Measurements from ENCODE around the gene ZNF385B. TPM values are rescaled to one million over a fixed set of nuclear protein-coding genes. Genes with fewer than 3 reads are reported as not detected.
"Not testable (repeated sequence)": the region's sequence is repeated elsewhere in the genome, so short reads cannot be mapped to it uniquely, and the experiment has no call there.

Gene ZNF385B
- total RNA-seq, 2 donors from 2014 or later = 5.3 to 18.1 TPM

DNA sequence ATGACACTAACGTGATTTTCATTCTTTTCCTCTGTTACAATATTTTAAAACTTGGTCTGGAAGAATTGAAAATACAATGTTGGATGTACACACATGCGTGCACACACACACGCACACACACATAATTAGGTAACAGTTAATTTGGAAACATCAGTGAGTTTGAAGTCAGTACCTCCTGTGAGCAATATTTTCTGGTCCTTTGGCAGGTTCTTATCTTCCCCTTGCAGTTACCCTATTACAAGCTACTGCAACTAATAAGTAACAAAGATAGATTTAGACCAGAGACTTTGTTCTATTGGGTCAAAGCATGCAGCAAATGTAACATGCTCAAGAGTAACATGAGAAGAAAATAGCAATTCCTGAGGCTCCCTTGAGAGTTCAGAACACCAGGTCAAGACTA, 73.3 kb downstream of the ZNF385B start:
- H3K27ac ChIP-seq (ENCODE audit: low read depth, low read length) = no peak overlapping the region
- TF ChIP-seq, protein P1, sequence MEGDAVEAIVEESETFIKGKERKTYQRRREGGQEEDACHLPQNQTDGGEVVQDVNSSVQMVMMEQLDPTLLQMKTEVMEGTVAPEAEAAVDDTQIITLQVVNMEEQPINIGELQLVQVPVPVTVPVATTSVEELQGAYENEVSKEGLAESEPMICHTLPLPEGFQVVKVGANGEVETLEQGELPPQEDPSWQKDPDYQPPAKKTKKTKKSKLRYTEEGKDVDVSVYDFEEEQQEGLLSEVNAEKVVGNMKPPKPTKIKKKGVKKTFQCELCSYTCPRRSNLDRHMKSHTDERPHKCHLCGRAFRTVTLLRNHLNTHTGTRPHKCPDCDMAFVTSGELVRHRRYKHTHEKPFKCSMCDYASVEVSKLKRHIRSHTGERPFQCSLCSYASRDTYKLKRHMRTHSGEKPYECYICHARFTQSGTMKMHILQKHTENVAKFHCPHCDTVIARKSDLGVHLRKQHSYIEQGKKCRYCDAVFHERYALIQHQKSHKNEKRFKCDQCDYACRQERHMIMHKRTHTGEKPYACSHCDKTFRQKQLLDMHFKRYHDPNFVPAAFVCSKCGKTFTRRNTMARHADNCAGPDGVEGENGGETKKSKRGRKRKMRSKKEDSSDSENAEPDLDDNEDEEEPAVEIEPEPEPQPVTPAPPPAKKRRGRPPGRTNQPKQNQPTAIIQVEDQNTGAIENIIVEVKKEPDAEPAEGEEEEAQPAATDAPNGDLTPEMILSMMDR (conservative IDR thresholded peaks at IDR 0.05) = no peak
- no peak overlapping the region for H3K4me3 ChIP-seq (ENCODE audit: low read length)
- Mint-ChIP-seq H3K4me1 (peaks cover 3% of the 10 kb centered on the region), H3K27ac (no peak overlapping the region), H3K9me3 (no peaks in the 10 kb centered on the region), H3K36me3 (ENCODE audit: low read depth) (no peaks in the 10 kb centered on the region), H3K27me3 (ENCODE audit: insufficient read depth) (no peaks in the 10 kb centered on the region), H3K4me3 (no peak overlapping the region)
- H3K36me3 ChIP-seq (ENCODE audit: control insufficient read depth, insufficient read depth, low read length) = no peaks in the 10 kb centered on the region
- peaks cover 7% of the 10 kb centered on the region for H3K9me3 ChIP-seq (ENCODE audit: control insufficient read depth, low read length)
- no peaks in the 10 kb centered on the region for H3K27me3 ChIP-seq (ENCODE audit: control insufficient read depth, insufficient read depth, low read length, poor library complexity, severe bottlenecking)
- no peak overlapping the region for H3K9ac ChIP-seq (ENCODE audit: extremely low read depth, low read length, poor library complexity, severe bottlenecking)
- DNase-seq = no peak
- 92 to 100% methylated on average over 1 to 3 of the region's 3 CpGs for WGBS, 2 experiments (ENCODE audit: insufficient coverage in 1 of 2, insufficient read length in 1 of 2)
- no peaks in the 10 kb centered on the region for H3K4me1 ChIP-seq (ENCODE audit: control insufficient read depth, insufficient read depth, low read length)

DNA sequence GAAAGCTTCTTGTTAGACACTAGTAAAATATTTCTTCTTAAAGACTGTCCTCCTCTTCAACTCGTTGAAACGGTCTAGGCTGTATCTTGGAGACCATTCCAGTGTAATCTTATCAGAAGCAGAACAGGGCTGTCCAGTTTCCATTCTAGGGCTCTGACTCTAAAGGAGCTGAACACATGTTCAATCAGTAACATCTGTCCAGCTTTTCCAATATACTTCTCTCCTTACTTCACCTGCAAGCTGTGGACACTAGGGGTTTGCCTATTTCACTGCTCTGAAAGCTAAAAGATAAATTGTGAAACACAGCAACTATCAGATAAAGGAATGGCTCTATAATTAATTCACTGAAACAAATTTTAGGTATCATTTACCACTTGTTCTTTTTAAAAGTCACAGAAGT, 73.8 kb downstream of the ZNF385B start:
- TF ChIP-seq, protein P1 (conservative IDR thresholded peaks at IDR 0.05) = peak; percentile 21
- H3K36me3 Mint-ChIP-seq (ENCODE audit: low read depth) = no peaks in the 10 kb centered on the region
- no peaks in the 10 kb centered on the region for H3K9me3 Mint-ChIP-seq
- H3K4me3 Mint-ChIP-seq = no peak overlapping the region
- DNase-seq = no peak
- Histone ChIP-seq H3K4me3 (ENCODE audit: low read length) (no peak overlapping the region), H3K9me3 (ENCODE audit: control insufficient read depth, low read length) (peaks cover 7% of the 10 kb centered on the region), H3K4me1 (ENCODE audit: control insufficient read depth, insufficient read depth, low read length) (no peaks in the 10 kb centered on the region), H3K27ac (ENCODE audit: low read depth, low read length) (no peak overlapping the region), H3K9ac (ENCODE audit: extremely low read depth, low read length, poor library complexity, severe bottlenecking) (no peak overlapping the region), H3K27me3 (ENCODE audit: control insufficient read depth, insufficient read depth, low read length, poor library complexity, severe bottlenecking) (no peaks in the 10 kb centered on the region), H3K36me3 (ENCODE audit: control insufficient read depth, insufficient read depth, low read length) (no peaks in the 10 kb centered on the region)
- 90 to 94% methylated on average over 2 of the region's 2 CpGs for WGBS, 2 experiments (ENCODE audit: insufficient coverage in 1 of 2, insufficient read length in 1 of 2)
- H3K27ac Mint-ChIP-seq = no peak overlapping the region
- H3K4me1 Mint-ChIP-seq = no peaks in the 10 kb centered on the region
- H3K27me3 Mint-ChIP-seq (ENCODE audit: insufficient read depth) = no peaks in the 10 kb centered on the region

DNA sequence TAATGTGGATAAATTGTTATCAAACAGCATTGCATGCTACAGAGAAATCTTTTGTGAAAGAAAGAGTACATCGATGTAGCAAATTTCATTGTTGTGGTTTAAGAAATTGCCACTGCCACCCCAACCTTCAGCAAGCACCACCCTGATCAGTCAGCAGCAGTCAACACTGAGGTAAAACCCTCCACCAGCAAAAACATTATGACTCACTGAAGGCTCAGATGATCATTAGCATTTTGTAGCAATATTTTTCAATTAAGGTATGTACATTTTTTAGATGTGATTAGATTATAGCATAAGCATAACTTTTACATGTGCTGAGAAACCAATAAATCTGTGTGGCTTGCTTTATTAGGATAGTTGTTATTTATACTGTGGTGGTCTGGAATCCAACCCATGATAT, 75.5 kb downstream of the ZNF385B start:
- H3K27ac Mint-ChIP-seq = no peak overlapping the region
- no peaks in the 10 kb centered on the region for H3K9me3 Mint-ChIP-seq
- no peaks in the 10 kb centered on the region for H3K4me1 ChIP-seq (ENCODE audit: control insufficient read depth, insufficient read depth, low read length)
- 100% methylated on average over 1 of the region's 1 CpG; no CpG with 5 or more reads in 1 of the 2 experiments for WGBS, 2 experiments (ENCODE audit: insufficient coverage in 1 of 2, insufficient read length in 1 of 2)
- H3K27ac ChIP-seq (ENCODE audit: low read depth, low read length) = no peak overlapping the region
- H3K36me3 Mint-ChIP-seq (ENCODE audit: low read depth) = no peaks in the 10 kb centered on the region
- TF ChIP-seq, protein P1 (conservative IDR thresholded peaks at IDR 0.05) = no peak
- no peak for DNase-seq
- peaks cover 7% of the 10 kb centered on the region for H3K9me3 ChIP-seq (ENCODE audit: control insufficient read depth, low read length)
- H3K4me3 ChIP-seq (ENCODE audit: low read length) = no peak overlapping the region
- H3K9ac ChIP-seq (ENCODE audit: extremely low read depth, low read length, poor library complexity, severe bottlenecking) = no peak overlapping the region
- no peaks in the 10 kb centered on the region for H3K36me3 ChIP-seq (ENCODE audit: control insufficient read depth, insufficient read depth, low read length)
- H3K27me3 ChIP-seq (ENCODE audit: control insufficient read depth, insufficient read depth, low read length, poor library complexity, severe bottlenecking) = no peaks in the 10 kb centered on the region
- no peaks in the 10 kb centered on the region for H3K4me1 Mint-ChIP-seq
- H3K4me3 Mint-ChIP-seq = no peak overlapping the region
- H3K27me3 Mint-ChIP-seq (ENCODE audit: insufficient read depth) = no peaks in the 10 kb centered on the region

DNA sequence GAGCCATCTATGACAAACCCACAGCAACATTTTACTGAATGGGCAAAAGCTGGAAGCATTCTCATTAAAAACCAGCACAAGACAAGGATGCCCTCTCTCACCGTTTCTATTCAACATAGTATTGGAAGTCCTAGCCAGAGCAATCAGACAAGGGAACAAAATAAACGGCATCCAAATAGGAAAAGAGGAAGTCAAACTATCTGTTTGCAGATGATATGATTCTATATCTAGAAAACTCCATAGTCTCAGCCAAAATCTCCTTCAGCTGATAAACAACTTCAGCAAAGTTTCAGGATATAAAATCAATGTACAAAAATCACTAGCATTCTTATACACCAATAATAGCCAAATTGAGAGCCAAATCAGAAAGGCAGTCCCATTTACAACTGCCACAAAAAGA, 79.1 kb downstream of the ZNF385B start:
- H3K4me1 Mint-ChIP-seq; H3K9ac ChIP-seq (ENCODE audit: extremely low read depth, low read length, poor library complexity, severe bottlenecking); H3K9me3 ChIP-seq (ENCODE audit: control insufficient read depth, low read length); H3K27ac Mint-ChIP-seq; DNase-seq; H3K27me3 Mint-ChIP-seq (ENCODE audit: insufficient read depth); H3K36me3 ChIP-seq (ENCODE audit: control insufficient read depth, insufficient read depth, low read length); H3K36me3 Mint-ChIP-seq (ENCODE audit: low read depth); H3K4me3 ChIP-seq (ENCODE audit: low read length); H3K9me3 Mint-ChIP-seq; H3K27ac ChIP-seq (ENCODE audit: low read depth, low read length); H3K4me1 ChIP-seq (ENCODE audit: control insufficient read depth, insufficient read depth, low read length); H3K27me3 ChIP-seq (ENCODE audit: control insufficient read depth, insufficient read depth, low read length, poor library complexity, severe bottlenecking); H3K4me3 Mint-ChIP-seq: not testable (repeated sequence)
- WGBS, 2 experiments (ENCODE audit: insufficient coverage in 1 of 2, insufficient read length in 1 of 2) = 100% methylated on average over 2 of the region's 2 CpGs; no CpG with 5 or more reads in 1 of the 2 experiments

All from endodermal cell (in vitro differentiated cells).